Cardiac muscle cell (in vitro differentiated cells and primary cell): Measurements from ENCODE around the gene RPS6KL1. TPM values are rescaled to one million over a fixed set of nuclear protein-coding genes. Genes with fewer than 3 reads are reported as not detected.
A peak's percentile ranks its signal among the peaks of the same experiment; 100 is the strongest.

Source experiments
- DNase-seq, 2 donors: peaks; one replicate each; pipeline versions ENCODE4 v3.0.0 to v3.0.0-alpha.2; 2010 to 2017; ENCODE audit warnings: low read depth in 1 of 2, low spot score in 1 of 2
- H3K27ac ChIP-seq: fragments of 200-600 bp; sonication (generic); 2 replicates; pipeline ENCODE4 v1.5.1; 2016
- H3K27me3 ChIP-seq: fragments of 200-600 bp; sonication (generic); 2 replicates; pipeline ENCODE4 v1.6.0; 2016; ENCODE audit warnings: control low read depth
- H3K36me3 ChIP-seq: fragments of 200-600 bp; sonication (generic); 2 replicates; pipeline ENCODE4 v1.5.1; 2016; ENCODE audit warnings: control low read depth
- H3K4me1 ChIP-seq: fragments of 200-600 bp; sonication (generic); 2 replicates; pipeline ENCODE4 v1.8.1; 2017; ENCODE audit warnings: low read depth, mild to moderate bottlenecking, mixed run types
- H3K4me3 ChIP-seq: fragments of 200-600 bp; sonication (generic); 2 replicates; pipeline ENCODE4 v1.5.1; 2016; ENCODE audit warnings: mild to moderate bottlenecking
- H3K9me3 ChIP-seq: fragments of 200-600 bp; sonication (generic); 2 replicates; pipeline ENCODE4 v1.5.1; 2017; ENCODE audit warnings: low read depth, mild to moderate bottlenecking, control low read depth
- CTCF ChIP-seq: IDR thresholded peaks from 2 replicates; pipeline ENCODE4 v1.5.1; 2012; ENCODE audit warnings: low read depth, mild to moderate bottlenecking, low read length
- polyA plus RNA-seq: library from polyadenylated mRNA; unstranded; fragments of >200 nt; fragmentation: Nextera tagmentation; extraction: Ambion mirVana; gene quantifications from 2 replicates; pipeline ENCODE4 v1.2.1, GENCODE V29; 2016
- total RNA-seq: library from RNA; depleted of rRNA; stranded (reverse); fragments of >200 nt; gene quantifications from 2 replicates; pipeline ENCODE4 v1.2.3, GENCODE V29; 2016

The RPS6KL1 gene
- total and polyA plus RNA-seq, 2 experiments from 2014 or later: 9.3 to 15.1 TPM

DNA sequence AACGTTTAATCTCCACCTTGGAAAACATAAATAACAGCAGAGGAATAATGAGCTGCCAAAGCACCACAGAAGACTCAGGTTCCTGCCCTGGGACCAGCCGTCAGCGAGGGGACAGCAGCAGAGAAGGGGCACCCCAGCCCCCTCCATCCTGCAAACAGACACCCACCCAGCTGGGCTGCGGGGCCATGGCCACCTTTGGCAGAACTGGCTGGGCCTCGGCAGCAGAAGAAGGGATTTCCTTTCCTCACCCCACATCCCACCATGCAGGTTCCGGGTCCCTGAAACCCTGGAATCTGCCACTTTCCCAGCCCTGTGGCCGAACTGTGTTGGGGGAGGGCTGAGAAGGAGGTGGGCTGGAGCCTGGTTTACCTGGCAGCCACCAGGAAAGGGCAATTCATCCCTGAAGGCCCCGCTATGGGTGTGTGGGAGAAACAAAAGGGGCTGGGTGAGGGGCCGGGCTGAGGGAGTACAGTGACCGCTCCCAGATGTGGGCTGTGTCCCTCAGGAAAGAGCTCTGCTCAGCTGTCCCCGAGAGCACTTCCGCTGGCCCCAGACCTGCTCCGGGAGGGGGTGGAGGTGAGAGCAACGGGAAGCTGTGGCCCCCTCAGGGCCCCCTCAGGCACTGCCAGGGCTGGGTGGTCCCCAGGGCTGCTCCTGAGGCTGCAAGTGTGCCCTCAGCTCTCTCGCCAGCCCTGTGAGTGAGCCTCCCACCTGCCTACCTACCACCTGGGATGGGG lies 28.6 kb upstream of the RPS6KL1 start:
- no peaks in the 10 kb centered on the region for H3K9me3 ChIP-seq
- peaks cover 36% of the 10 kb centered on the region for H3K4me1 ChIP-seq
- no peaks in the 10 kb centered on the region for H3K27me3 ChIP-seq
- H3K4me3 ChIP-seq: no peak overlapping the region
- TF ChIP-seq CTCF: no peak
- no peaks in the 10 kb centered on the region for H3K36me3 ChIP-seq
- no peak for DNase-seq
- H3K27ac ChIP-seq: peak overlapping the region; percentile 8

DNA sequence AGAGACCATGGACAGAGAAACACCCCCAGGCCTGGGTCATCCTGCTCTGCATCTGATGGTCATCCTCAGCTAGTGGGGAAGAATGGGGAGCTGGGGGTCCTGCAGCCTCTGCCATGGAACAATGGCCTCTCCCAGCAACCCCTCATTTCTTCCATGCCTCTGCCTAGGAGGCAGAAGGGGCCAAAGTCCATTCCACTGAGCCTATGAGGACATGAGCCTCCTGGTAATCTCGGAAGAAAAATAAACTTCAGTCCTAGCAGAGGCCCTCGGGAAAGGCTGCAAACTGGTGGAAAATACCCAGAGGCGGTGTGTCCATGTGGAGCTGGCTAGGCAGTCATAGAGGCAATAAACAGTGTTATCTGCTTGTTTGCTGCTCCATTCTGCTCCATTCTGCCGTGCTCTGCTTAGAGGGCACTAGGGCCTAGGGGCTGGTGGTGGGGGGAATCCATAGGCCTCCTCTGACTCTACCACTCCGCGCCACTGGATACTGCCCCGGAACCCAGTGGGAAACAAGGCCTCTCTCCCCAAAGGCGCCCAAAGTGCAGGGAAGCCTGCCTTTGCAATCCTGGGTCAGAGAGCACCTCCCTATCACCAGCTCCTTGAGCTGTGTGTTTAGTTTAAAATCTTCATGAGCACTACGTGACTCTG lies 27.9 kb upstream of the RPS6KL1 start:
- H3K27me3 ChIP-seq: no peaks in the 10 kb centered on the region
- H3K36me3 ChIP-seq: no peaks in the 10 kb centered on the region
- TF ChIP-seq CTCF: no peak
- H3K27ac ChIP-seq: peak overlapping the region; percentile 8
- peaks cover 29% of the 10 kb centered on the region for H3K4me1 ChIP-seq
- no peaks in the 10 kb centered on the region for H3K9me3 ChIP-seq
- no peak overlapping the region for H3K4me3 ChIP-seq
- DNase-seq: no peak

DNA sequence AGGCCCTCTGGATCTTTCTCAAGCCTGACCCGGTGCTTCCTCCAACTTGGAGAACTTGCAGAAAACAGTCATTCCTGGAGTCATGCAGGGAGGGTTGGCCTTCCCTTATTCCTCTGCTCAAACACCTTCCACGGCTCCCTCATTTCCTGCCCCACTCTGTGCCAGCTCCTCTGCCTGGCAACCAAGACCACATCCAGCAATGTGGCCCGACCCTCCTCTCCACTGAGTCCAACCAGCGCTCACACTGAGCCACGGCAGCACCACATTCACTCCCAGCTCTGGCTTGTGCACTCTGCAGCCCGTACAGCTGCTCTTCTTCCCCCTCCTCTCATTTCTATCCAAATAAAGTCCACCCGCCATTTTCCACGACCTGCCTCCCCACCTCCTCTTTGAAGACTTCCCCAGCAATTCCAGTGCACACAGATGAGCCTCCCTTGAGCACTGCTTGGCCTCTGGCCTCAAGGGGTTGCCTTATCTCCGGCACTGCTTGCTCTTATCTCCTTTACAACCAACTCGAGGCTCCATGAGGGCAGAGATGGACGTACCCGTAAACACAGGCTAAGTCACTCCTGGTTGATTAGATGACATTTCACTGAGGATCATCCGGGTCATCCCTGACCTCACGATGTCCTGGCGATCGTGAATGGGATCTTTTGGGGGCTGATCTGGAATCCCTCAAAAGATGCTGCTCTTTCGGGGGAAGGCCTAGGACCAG lies 27.0 kb upstream of the RPS6KL1 start:
- Histone ChIP-seq H3K27ac (no peak overlapping the region), H3K4me1 (peaks cover 26% of the 10 kb centered on the region), H3K9me3 (no peaks in the 10 kb centered on the region), H3K36me3 (no peaks in the 10 kb centered on the region), H3K27me3 (no peaks in the 10 kb centered on the region), H3K4me3 (no peak overlapping the region)
- no peak for TF ChIP-seq CTCF
- DNase-seq: no peak

- no peaks in the 10 kb centered on the region for H3K36me3 ChIP-seq
- no peak for DNase-seq
- H3K9me3 ChIP-seq: no peaks in the 10 kb centered on the region
- no peaks in the 10 kb centered on the region for H3K27me3 ChIP-seq
- no peak for TF ChIP-seq CTCF
- peaks cover 18% of the 10 kb centered on the region for H3K4me1 ChIP-seq
- no peak overlapping the region for H3K4me3 ChIP-seq
- H3K27ac ChIP-seq: no peak overlapping the region
These were observed 26.1 kb upstream of the RPS6KL1 start for GRCh38 chr14:74949191-74949601.

DNA sequence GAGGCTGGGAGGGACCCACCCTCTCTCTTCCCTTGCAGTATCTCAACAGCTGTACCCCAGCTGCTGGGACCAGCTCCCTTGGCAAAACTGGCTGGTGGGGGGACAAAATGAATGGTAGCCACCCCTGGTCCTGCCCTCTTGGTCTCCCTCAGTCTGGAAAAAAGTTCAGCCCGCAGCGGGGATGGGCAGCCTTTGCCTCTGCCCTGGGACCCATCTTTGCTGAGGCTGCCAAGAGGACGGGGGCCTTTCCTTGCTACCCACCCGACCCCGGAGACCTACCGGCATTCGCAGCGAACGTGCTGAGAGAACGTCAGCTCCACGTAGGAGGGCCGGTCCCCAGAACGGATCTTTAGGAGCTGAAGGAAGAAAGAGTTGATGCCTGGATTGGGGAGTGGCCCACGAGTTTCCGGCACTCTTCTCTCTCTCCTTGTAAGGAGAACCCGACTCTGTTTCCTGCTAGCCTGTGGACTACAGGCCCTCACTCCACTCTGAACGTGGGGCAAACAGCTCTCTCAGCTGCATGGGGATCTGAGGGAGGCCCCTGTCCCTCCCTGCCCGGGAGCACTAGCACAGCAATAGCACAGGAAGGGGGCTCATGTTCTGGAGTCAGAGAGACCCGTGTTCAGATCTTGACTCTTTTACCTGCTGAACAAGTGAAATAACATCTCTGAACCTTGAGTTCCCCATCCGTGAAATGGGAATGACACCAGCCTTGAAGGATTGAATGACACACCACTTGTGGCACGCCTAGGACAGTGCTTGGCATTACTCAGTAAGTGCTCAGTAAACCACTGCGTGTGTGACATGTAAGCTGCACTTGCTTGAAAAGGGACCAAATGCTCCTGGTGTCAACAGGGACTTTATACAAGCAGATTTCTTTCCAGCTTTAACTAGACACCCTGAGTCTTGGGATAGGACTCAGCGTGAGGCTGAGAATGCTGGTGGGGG lies 25.4 kb upstream of the RPS6KL1 start:
- Histone ChIP-seq H3K9me3 (no peaks in the 10 kb centered on the region), H3K4me3 (no peak overlapping the region), H3K27ac (no peak overlapping the region), H3K36me3 (no peaks in the 10 kb centered on the region), H3K4me1 (peaks cover 11% of the 10 kb centered on the region), H3K27me3 (no peaks in the 10 kb centered on the region)
- no peak for DNase-seq
- TF ChIP-seq CTCF: no peak
